T1000 (cell line): ENCODE results near the gene ATP11A.

Experiments used
- DNase-seq: peaks from one replicate; lab custom pipeline; 2025; ENCODE audit warnings: mixed read lengths; lab: John Stamatoyannopoulos, UW

Gene ATP11A

GRCh38 chr13:112821340-112822055 is 131.7 kb downstream of the ATP11A start:
- no peak for DNase-seq

DNA sequence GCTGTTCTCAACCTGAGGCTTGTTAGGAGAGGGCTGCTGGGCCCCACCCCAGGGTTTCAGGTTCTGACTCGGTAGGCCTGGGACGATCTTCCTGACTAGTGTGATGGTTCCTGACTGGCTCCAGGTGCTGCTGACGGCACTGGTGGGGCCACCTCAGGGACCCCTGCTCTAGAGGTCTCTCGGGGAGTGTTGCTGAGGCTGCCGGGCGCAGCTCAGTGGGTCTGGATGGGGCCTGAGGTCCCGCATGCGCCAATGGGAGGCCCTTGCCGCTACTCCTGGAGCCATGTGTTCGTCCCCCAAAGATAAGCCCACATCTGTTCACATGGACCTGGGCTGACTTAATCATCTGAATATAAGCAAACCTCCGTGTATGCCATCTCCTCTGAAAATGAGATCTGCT is 133.0 kb downstream of the ATP11A start:
- DNase-seq, result no peak

GRCh38 chr13:112824429-112824828 is 134.6 kb downstream of the ATP11A start:
- no peak for DNase-seq

- DNase-seq, result no peak
Measured at GRCh38 chr13:112825071-112825470, 135.2 kb downstream of the ATP11A start.

- no peak for DNase-seq
Measured at GRCh38 chr13:112825875-112826274, 136.0 kb downstream of the ATP11A start.

DNA sequence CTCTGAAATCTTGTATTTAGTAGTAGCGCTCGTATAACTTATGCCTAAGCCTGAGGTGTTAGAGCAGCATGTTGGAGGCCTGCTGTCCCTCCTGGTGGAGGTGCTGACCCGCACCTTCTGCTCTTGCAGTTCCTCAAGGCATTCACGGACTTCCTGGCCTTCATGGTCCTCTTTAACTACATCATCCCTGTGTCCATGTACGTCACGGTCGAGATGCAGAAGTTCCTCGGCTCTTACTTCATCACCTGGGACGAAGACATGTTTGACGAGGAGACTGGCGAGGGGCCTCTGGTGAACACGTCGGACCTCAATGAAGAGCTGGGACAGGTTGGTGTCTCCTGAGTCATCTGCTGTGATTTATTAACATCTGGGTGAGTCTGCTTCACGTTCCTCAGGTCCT is 136.7 kb downstream of the ATP11A start:
- no peak for DNase-seq

GRCh38 chr13:112828082-112828699 is 138.4 kb downstream of the ATP11A start:
- DNase-seq, result no peak

GRCh38 chr13:112828756-112829155 is 138.9 kb downstream of the ATP11A start:
- DNase-seq, result no peak

- DNase-seq, result no peak
Measured at GRCh38 chr13:112831196-112831595, 141.4 kb downstream of the ATP11A start.

DNA sequence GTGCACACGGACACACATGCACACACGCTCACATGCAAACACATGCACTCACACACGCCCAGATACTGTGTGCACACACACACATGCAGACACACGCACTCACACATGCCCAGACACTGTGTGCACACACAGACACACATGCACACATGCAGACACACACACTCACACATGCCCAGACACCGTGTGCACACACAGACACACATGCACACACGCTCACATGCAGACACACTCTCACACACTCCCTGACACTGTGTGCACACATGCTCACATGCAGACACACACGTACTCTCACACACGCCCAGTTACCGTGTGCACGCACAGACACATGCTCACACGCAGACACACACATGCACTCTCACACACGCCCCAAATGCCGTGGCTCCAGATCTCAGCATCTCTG is 142.0 kb downstream of the ATP11A start:
- DNase-seq, result no peak

GRCh38 chr13:112832811-112833210 is 143.0 kb downstream of the ATP11A start:
- no peak for DNase-seq

- DNase-seq, result no peak
Measured at GRCh38 chr13:112833551-112834257, 143.9 kb downstream of the ATP11A start.

GRCh38 chr13:112835344-112835743 is 145.5 kb downstream of the ATP11A start:
- no peak for DNase-seq

- DNase-seq, result no peak
Measured at GRCh38 chr13:112835796-112836195, 146.0 kb downstream of the ATP11A start.

DNA sequence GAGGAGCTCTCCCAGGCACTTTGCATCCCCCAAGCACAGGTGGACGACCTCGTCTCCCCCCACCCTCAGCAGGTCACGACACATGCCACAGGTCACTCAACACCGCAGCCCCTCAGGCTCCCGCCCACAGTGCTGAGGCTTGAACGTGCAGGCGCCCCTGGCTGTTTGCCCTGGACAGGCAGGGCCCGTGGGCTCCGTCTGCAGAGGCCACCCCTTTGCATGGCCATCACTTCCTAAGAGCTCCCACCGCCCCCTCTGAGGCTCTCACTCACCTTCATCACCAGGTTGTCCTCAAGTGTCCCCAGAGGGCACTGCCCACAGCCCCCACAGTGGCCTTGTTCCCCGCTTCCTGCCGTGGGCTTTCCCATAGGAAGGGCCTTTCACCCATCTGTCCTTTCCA is 147.1 kb downstream of the ATP11A start:
- DNase-seq, result no peak

GRCh38 chr13:112837371-112838037 is 147.7 kb downstream of the ATP11A start:
- DNase-seq, result no peak

DNA sequence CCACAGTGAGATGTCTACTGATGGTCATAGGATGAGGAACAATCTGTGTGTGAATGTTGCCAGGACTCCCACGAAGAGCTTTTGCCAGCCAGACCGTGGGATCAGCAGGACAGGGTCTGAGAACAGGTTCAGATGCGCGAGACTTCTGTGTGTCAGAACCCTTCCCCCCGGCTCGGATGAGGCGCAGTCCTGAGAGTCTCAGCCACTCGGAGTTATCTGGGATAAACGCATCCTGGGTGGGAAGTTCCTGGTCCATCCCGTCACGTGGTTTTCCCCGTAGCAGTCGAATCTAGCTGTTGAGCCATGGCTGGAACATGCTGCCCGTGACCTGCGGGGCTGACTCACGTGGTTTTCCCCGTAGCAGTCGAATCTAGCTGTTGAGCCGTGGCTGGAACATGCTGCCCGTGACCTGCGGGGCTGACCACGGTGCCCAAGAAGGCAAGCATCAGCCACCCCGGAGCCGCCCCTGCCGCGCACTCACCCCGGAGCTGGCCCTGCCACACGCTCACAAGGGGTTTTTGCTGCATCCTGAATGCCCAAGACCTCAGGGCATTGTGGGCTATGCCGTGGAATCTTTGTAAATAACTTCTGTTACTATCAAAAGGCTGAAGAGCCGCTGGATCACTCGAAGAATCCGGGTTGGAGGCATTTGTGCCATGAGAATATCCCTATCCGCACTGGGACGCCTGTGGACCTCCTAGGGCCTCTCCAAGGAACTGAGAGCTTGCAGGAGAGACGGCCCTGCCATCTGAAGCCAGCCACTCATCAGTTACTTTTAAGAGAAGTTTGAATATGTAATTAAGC is 148.4 kb downstream of the ATP11A start:
- no peak for DNase-seq

- no peak for DNase-seq
Measured at GRCh38 chr13:112838842-112839117, 148.9 kb downstream of the ATP11A start.

GRCh38 chr13:112839356-112840105 is 149.7 kb downstream of the ATP11A start:
- DNase-seq, result no peak

DNA sequence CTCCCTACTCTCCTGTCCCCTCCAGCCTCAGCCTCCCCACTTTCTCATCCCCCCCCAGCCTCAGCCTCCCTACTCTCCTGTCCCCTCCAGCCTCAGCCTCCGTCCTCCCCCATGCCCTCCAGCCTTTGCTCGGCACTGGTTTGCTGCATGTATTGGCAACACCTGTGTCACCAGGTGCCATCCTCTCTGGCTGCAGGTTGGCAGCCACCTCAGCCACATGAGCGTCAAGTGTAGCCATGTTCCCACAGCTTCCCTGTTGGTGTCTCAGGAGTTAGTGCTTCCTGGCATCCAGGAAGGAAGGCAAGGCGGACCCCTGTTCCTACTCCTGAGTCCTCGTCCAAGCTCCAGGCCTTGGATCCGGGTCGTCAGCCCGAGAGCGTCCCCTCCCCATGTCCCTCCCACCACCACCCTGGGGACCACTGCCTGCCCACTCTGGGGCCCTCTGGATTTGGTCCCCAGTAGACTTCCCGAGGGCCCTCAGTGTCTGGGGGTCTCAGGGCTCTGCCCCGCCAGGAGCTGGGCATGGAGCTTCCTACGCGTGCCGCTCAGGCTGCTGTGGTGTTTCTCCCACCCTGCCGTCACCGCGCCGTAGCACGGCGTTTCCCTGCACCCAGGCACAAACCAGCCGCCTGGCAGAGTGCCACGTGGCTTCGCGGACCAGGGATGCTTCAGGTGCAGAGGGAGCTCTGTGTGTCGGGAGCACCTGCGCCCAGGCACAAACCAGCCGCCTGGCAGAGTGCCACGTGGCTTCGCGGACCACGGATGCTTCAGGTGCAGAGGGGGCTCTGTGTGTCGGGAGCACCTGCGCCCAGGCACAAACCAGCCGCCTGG is 150.8 kb downstream of the ATP11A start:
- DNase-seq, result no peak
